HCT116 (cell line): ENCODE results near the gene MDM4. TPM values are rescaled to one million over a fixed set of nuclear protein-coding genes. Genes with fewer than 3 reads are reported as not detected.

Experiments
- ATAC-seq: fragments of 200-7000 bp; cut with Tn5 transposase; 2 replicates; pipeline ENCODE4 v1.9.1; 2020; ENCODE audit warnings: mild to moderate bottlenecking, moderate library complexity
- BruUV-seq: library from RNA; stranded (reverse); fragments of 400-500 nt; replicated peaks from 2 replicates; lab custom pipeline; 2021; lab: Mats Ljungman, UMichigan
- CTCF ChIA-PET: fragments of 300-600 bp; sonication (Branson Sonifier 250); formaldehyde crosslinking; loops from one replicate; lab custom pipeline; 2021; ENCODE audit warnings: antibody characterized with exemption; lab: Charles Lee
- POLR2A ChIA-PET: fragments of 300-600, 350-600 bp; sonication (Branson Sonifier 250); formaldehyde crosslinking; loops from one replicate; lab custom pipeline; 2021; ENCODE audit warnings: antibody characterized with exemption; lab: Charles Lee
- RAD21 ChIA-PET, 2 experiments: fragments of 300-600 bp; sonication (Branson Sonifier 250); formaldehyde crosslinking; loops; one replicate each; lab custom pipeline; 2023; ENCODE audit warnings: low total read pairs in 2 of 2; ENCODE audit not compliant: uncharacterized antibody in 2 of 2, unreplicated experiment in 2 of 2, low non-redundant PET in 1 of 2; lab: Charles Lee
- DNase-seq: peaks from one replicate; pipeline ENCODE4 v3.0.0-alpha.2; 2010; ENCODE audit warnings: low read depth, low spot score
- H2AFZ ChIP-seq: fragments of 200-600 bp; shearing (Covaris generic), sonication (generic); 2 replicates; pipeline ENCODE4 v1.6.1; 2017; ENCODE audit warnings: low read depth, mixed run types, mixed read lengths, antibody characterized with exemption, low read length; ENCODE audit not compliant: poor library complexity, severe bottlenecking
- H3K27ac ChIP-seq: 2 replicates; pipeline ENCODE4 v1.5.1; 2012; ENCODE audit warnings: low read depth, low read length
- H3K27me3 ChIP-seq: fragments of 200-600 bp; sonication (generic); 2 replicates; pipeline ENCODE4 v1.6.1; 2016; ENCODE audit warnings: mixed run types, low read length, mixed read lengths; ENCODE audit not compliant: insufficient read depth
- H3K36me3 ChIP-seq, 2 experiments: fragments of 200-500 bp in 1 of 2; fragments of 200-600 bp in 1 of 2; sonication (Bioruptor generic) in 1 of 2; sonication (generic) in 1 of 2; 2 replicates each; pipeline versions ENCODE4 v1.5.1 to v1.6.1; 2014 to 2016; ENCODE audit warnings: low read length in 2 of 2, inconsistent platforms in 1 of 2, mixed read lengths in 1 of 2, mixed run types in 1 of 2; ENCODE audit not compliant: insufficient read depth in 2 of 2, control insufficient read depth in 1 of 2
- H3K4me1 ChIP-seq, 2 experiments: fragments of 200-600 bp in 1 of 2; sonication (generic) in 1 of 2; 2 replicates each; pipeline versions ENCODE4 v1.5.1 to v1.6.1; 2012 to 2017; ENCODE audit warnings: low read length in 2 of 2, inconsistent platforms in 1 of 2, mild to moderate bottlenecking in 1 of 2, mixed read lengths in 1 of 2, mixed run types in 1 of 2, moderate library complexity in 1 of 2; ENCODE audit not compliant: insufficient read depth in 2 of 2, control insufficient read depth in 1 of 2
- H3K4me2 ChIP-seq: fragments of 200-600 bp; sonication (generic); 2 replicates; pipeline ENCODE4 v1.6.1; 2017; ENCODE audit warnings: mixed run types, low read length, mixed read lengths
- H3K4me3 ChIP-seq, 2 experiments: fragments of 200-600 bp in 1 of 2; sonication (generic) in 1 of 2; replicated peaks in 1 of 2; 2 replicates each; pipeline ENCODE4 v1.5.1; 2011 to 2016; ENCODE audit warnings: low read length in 2 of 2, control low read depth in 1 of 2, low read depth in 1 of 2, mild to moderate bottlenecking in 1 of 2, mixed read lengths in 1 of 2, mixed run types in 1 of 2
- H3K79me2 ChIP-seq: fragments of 200-600 bp; sonication (generic); 2 replicates; pipeline ENCODE4 v1.6.1; 2017; ENCODE audit warnings: mild to moderate bottlenecking, mixed run types, low read length, moderate library complexity, mixed read lengths; ENCODE audit not compliant: insufficient read depth
- H3K9ac ChIP-seq: fragments of 200-600 bp; sonication (generic); 2 replicates; pipeline ENCODE4 v1.6.1; 2016; ENCODE audit warnings: low read length, mixed read lengths
- H3K9me2 ChIP-seq: fragments of 200-600 bp; sonication (generic), shearing (Covaris generic); 2 replicates; pipeline ENCODE4 v1.6.1; 2017; ENCODE audit warnings: mixed run types, mild to moderate bottlenecking, moderate library complexity; ENCODE audit not compliant: insufficient read depth
- H3K9me3 ChIP-seq, 2 experiments: fragments of 200-500 bp in 1 of 2; fragments of 200-600 bp in 1 of 2; sonication (Bioruptor generic) in 1 of 2; sonication (generic) in 1 of 2; 2 replicates each; pipeline ENCODE4 v1.6.1; 2014 to 2017; ENCODE audit warnings: low read length in 2 of 2, mixed read lengths in 2 of 2, inconsistent platforms in 1 of 2, low read depth in 1 of 2, mild to moderate bottlenecking in 1 of 2, mixed run types in 1 of 2, moderate library complexity in 1 of 2; ENCODE audit not compliant: control insufficient read depth in 1 of 2, insufficient read depth in 1 of 2
- H4K20me1 ChIP-seq: fragments of 200-600 bp; sonication (generic), shearing (Covaris generic); 2 replicates; pipeline ENCODE4 v1.6.1; 2017; ENCODE audit warnings: mixed run types, mild to moderate bottlenecking, moderate library complexity; ENCODE audit not compliant: insufficient read depth
- CEBPB ChIP-seq: IDR thresholded peaks from 2 replicates; pipeline ENCODE4 v1.6.1; 2012; ENCODE audit warnings: low read depth
- EGR1 ChIP-seq: IDR thresholded peaks from 2 replicates; pipeline ENCODE4 v1.6.1; 2012; ENCODE audit warnings: low read depth
- SIN3A ChIP-seq: IDR thresholded peaks from 2 replicates; pipeline ENCODE4 v1.6.1; 2012; ENCODE audit warnings: low read depth
- YY1 ChIP-seq: IDR thresholded peaks from 2 replicates; pipeline ENCODE4 v1.6.1; 2011; ENCODE audit warnings: low read length, low read depth, moderate library complexity, mild to moderate bottlenecking; ENCODE audit not compliant: insufficient replicate concordance; ENCODE audit errors: extremely low read depth
- intact Hi-C: fragments of 100-400 bp; cut with micrococcal nuclease; formaldehyde crosslinking; loops from 2 replicates; pipeline ENCODE4 v1.10.0; 2022
- total RNA-seq: library from RNA; stranded (reverse); gene quantifications from one replicate; pipeline ENCODE4 v1.2.1, GENCODE V29; 2021; ENCODE audit not compliant: unreplicated experiment
- TF ChIP-seq, protein P1 (sequence below), 3 experiments: fragments of 200-600 bp in 1 of 3; sonication (generic) in 1 of 3; IDR thresholded peaks in 2 of 3; conservative IDR thresholded peaks in 1 of 3; 2 replicates each; pipeline ENCODE4 v1.5.1; 2012 to 2017; ENCODE audit warnings: low read depth in 2 of 3, low read length in 2 of 3, antibody characterized with exemption in 1 of 3, borderline replicate concordance in 1 of 3, control low read depth in 1 of 3, mild to moderate bottlenecking in 1 of 3, mixed read lengths in 1 of 3, mixed run types in 1 of 3, moderate library complexity in 1 of 3; ENCODE audit not compliant: insufficient read depth in 1 of 3
- TF ChIP-seq, protein P2 (sequence below): IDR thresholded peaks from 2 replicates; pipeline ENCODE4 v1.6.1; 2011; ENCODE audit warnings: mild to moderate bottlenecking, low read length, moderate library complexity; ENCODE audit not compliant: insufficient replicate concordance; ENCODE audit errors: extremely low read depth

The MDM4 gene
- total RNA-seq, 1 experiment from 2014 or later: 79.5 TPM

DNA sequence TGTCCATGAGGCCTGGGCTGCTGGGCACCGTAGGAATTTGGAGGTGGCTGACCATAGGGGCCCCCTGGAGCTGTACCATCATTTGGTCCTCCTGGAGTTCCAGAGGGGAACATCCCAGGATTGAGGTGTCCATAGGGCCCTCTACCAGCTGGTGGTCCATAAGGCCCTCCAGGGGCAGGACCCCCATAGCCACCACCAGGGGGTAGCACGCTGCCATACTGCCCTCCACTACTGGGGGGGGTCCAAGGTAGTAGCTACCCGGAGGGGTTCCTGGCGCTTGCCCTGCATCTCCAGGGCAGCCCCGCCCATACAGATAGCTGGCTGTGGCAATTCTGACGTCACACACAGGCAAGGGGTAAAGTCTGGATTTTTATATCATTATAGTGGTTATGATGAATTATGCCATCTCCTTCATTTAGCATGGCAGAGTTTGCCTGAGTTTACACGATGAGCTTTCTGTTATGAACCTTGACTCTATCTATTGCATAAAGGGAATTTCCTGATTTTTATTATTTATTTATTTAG lies 13.2 kb downstream of the MDM4 start:
- H3K9me3 ChIP-seq: no peaks in the 10 kb centered on the region; a peak in 1 of 4 replicates
- no peak; the same call in 1 of the 2 replicates for ATAC-seq
- intact Hi-C loops: no loop called here
- peaks cover 44% of the 10 kb centered on the region for H3K79me2 ChIP-seq
- ChIA-PET RAD21 (no interaction called here), POLR2A (no interaction called here), CTCF (no interaction called here)
- no peak for DNase-seq
- BruUV-seq: no TSS peak
- H3K27ac ChIP-seq: no peak overlapping the region
- no peak overlapping the region for H3K4me3 ChIP-seq
- H3K4me2 ChIP-seq: no peak overlapping the region
- H4K20me1 ChIP-seq: no peaks in the 10 kb centered on the region
- H3K9ac ChIP-seq: no peak overlapping the region
- H3K9me2 ChIP-seq: no peaks in the 10 kb centered on the region
- TF ChIP-seq, protein P1, sequence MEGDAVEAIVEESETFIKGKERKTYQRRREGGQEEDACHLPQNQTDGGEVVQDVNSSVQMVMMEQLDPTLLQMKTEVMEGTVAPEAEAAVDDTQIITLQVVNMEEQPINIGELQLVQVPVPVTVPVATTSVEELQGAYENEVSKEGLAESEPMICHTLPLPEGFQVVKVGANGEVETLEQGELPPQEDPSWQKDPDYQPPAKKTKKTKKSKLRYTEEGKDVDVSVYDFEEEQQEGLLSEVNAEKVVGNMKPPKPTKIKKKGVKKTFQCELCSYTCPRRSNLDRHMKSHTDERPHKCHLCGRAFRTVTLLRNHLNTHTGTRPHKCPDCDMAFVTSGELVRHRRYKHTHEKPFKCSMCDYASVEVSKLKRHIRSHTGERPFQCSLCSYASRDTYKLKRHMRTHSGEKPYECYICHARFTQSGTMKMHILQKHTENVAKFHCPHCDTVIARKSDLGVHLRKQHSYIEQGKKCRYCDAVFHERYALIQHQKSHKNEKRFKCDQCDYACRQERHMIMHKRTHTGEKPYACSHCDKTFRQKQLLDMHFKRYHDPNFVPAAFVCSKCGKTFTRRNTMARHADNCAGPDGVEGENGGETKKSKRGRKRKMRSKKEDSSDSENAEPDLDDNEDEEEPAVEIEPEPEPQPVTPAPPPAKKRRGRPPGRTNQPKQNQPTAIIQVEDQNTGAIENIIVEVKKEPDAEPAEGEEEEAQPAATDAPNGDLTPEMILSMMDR (IDR thresholded peaks at IDR 0.05 in 2 of 3, conservative IDR thresholded peaks at IDR 0.05 in 1 of 3; ENCODE audit: borderline replicate concordance in 1 of 3, insufficient read depth in 1 of 3, low read depth in 2 of 3, low read length in 2 of 3): peak in 1 of 3 experiments; percentile 10; a peak in 2 of 6 replicates
- no peak for TF ChIP-seq SIN3A
- H3K36me3 ChIP-seq: peaks cover 44 to 78% of the 10 kb centered on the region in 2 experiments
- no peak overlapping the region for H2AFZ ChIP-seq
- peaks cover 0 to 3% of the 10 kb centered on the region in 2 experiments; a peak in 1 of 4 replicates for H3K4me1 ChIP-seq
- H3K27me3 ChIP-seq: no peaks in the 10 kb centered on the region

DNA sequence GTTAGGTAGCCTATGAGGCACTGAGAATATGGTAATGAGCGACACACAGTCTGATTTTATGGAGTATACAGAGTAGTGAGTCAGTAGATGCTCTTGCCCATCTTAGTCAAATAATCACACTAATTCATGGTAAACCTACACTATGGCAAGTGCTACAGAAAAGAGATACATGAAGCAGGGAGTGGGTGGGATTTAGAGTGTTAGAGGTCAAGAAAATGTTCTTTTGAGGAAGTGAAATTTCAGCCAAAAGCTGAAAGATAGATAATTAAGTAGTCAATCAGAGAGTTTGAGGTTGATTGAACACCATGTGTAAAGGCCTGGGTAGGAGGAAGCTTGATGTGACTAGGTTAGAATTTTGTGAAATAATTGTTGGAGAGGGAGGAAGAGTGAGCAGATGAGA lies 14.7 kb downstream of the MDM4 start:
- H3K9me3 ChIP-seq: no peaks in the 10 kb centered on the region
- H3K27ac ChIP-seq: no peak overlapping the region
- RAD21 ChIA-PET: no interaction called here
- POLR2A ChIA-PET: no interaction called here
- no peaks in the 10 kb centered on the region for H3K9me2 ChIP-seq
- no peak for ATAC-seq
- H3K36me3 ChIP-seq: peaks cover 46 to 67% of the 10 kb centered on the region in 2 experiments
- no peak for TF ChIP-seq EGR1
- no peak for TF ChIP-seq CEBPB
- no peak for TF ChIP-seq YY1
- TF ChIP-seq, protein P2, sequence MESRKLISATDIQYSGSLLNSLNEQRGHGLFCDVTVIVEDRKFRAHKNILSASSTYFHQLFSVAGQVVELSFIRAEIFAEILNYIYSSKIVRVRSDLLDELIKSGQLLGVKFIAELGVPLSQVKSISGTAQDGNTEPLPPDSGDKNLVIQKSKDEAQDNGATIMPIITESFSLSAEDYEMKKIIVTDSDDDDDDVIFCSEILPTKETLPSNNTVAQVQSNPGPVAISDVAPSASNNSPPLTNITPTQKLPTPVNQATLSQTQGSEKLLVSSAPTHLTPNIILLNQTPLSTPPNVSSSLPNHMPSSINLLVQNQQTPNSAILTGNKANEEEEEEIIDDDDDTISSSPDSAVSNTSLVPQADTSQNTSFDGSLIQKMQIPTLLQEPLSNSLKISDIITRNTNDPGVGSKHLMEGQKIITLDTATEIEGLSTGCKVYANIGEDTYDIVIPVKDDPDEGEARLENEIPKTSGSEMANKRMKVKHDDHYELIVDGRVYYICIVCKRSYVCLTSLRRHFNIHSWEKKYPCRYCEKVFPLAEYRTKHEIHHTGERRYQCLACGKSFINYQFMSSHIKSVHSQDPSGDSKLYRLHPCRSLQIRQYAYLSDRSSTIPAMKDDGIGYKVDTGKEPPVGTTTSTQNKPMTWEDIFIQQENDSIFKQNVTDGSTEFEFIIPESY: no peak
- TF ChIP-seq, all 23 proteins: peak for 0
- CTCF ChIA-PET: no interaction called here
- Histone ChIP-seq H3K9ac (no peak overlapping the region), H3K79me2 (peaks cover 35% of the 10 kb centered on the region; the same call in 1 of the 2 replicates), H3K27me3 (no peaks in the 10 kb centered on the region), H3K4me3 (no peak overlapping the region), H4K20me1 (no peaks in the 10 kb centered on the region), H3K4me1 (no peaks in the 10 kb centered on the region), H3K4me2 (no peak overlapping the region), H2AFZ (no peak overlapping the region)
- intact Hi-C loops: no loop called here
- BruUV-seq: no TSS peak
- no peak for DNase-seq
